ENCODE measurements around the gene DIAPH2.

- TF ChIP-seq CTCF (IDR thresholded peaks at IDR 0.05) (no peak), EP300 (IDR thresholded peaks at IDR 0.05) (no peak)
These were observed 8.8 kb downstream of the DIAPH2 start for GRCh38 chrX:96693407-96693806.
